ENCODE results near the gene BDH2. TPM values are rescaled to one million over a fixed set of nuclear protein-coding genes. Genes with fewer than 3 reads are reported as not detected.

Gene BDH2
- polyA plus RNA-seq, 2 of the 4 experiments (the other 2 are of a cell fraction): 15.7 to 28.2 TPM

DNA sequence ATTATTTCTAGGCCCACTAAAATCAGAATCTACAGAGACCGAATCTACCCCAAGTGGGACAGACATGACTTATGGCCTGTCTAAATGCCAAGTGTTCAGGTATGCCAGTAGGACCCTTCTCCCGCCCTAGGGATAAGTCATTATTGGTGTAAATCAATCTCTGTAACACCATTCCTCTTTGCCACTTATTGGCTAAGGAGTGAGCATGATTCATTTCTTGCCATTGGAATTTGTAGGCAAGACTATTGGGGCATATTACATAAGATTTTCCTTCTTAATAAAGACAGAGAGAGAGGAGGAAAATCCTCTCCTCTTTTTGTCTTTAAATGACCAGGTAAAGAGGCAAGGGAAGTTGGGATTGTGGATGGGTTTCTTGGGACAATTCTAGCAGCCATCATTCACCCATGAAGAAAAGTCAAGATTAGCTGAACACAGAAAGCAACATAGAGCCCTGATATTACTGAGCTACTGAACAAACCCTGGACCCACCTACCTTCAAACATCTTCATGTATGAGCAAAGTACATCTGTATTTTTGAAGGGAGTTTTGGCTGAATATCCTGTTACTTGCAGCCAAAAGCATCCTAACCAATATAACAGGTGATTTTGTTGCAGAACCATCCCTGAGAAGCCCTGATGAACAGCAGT, 25.7 kb downstream of the BDH2 start:
- ChIA-PET POLR2A (no interaction called here), CTCF (no interaction called here)
- ATAC-seq (no peak), DNase-seq (ENCODE audit: low read depth in 1 of 2, low spot score in 1 of 2) (no peak), FAIRE-seq (no peak)
- Histone ChIP-seq H3K4me3 (no peak overlapping the region), H3K27ac (no peak overlapping the region), H3K4me2 (peak overlapping the region; percentile 75; the same call in 1 of the 3 replicates), H3K9me3 (no peaks in the 10 kb centered on the region), H3K4me1 (peaks cover 16% of the 10 kb centered on the region; the same call in 2 of the 3 replicates)
- TF ChIP-seq, protein P1, sequence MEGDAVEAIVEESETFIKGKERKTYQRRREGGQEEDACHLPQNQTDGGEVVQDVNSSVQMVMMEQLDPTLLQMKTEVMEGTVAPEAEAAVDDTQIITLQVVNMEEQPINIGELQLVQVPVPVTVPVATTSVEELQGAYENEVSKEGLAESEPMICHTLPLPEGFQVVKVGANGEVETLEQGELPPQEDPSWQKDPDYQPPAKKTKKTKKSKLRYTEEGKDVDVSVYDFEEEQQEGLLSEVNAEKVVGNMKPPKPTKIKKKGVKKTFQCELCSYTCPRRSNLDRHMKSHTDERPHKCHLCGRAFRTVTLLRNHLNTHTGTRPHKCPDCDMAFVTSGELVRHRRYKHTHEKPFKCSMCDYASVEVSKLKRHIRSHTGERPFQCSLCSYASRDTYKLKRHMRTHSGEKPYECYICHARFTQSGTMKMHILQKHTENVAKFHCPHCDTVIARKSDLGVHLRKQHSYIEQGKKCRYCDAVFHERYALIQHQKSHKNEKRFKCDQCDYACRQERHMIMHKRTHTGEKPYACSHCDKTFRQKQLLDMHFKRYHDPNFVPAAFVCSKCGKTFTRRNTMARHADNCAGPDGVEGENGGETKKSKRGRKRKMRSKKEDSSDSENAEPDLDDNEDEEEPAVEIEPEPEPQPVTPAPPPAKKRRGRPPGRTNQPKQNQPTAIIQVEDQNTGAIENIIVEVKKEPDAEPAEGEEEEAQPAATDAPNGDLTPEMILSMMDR (IDR thresholded peaks at IDR 0.05): no peak
- TF ChIP-seq EP300 (IDR thresholded peaks at IDR 0.05) (no peak), MAZ (IDR thresholded peaks at IDR 0.05; ENCODE audit: borderline replicate concordance, low read depth, low read length) (no peak), ZNF302 (CRISPR knock-in tag; IDR thresholded peaks at IDR 0.05) (no peak), HOXB13 (CRISPR knock-in tag; IDR thresholded peaks at IDR 0.05; ENCODE audit: low read depth) (no peak), CEBPB (IDR thresholded peaks at IDR 0.05) (no peak), HES2 (IDR thresholded peaks at IDR 0.05) (no peak), TP53 (CRISPR knock-in tag; IDR thresholded peaks at IDR 0.05) (no peak), POLR2A (IDR thresholded peaks at IDR 0.05; ENCODE audit: low read length) (no peak)
- WGBS (ENCODE audit: missing lambda C conversion rate): 78% methylated on average over 2 of the region's 2 CpGs

GRCh38 chr4:103067841-103068547, 31.6 kb downstream of the BDH2 start:
- 0 out of 6 replicates have a peak, but pooled peaks of 1 of the 2 experiments have one; percentile 30 for ATAC-seq
- ChIA-PET CTCF (no interaction called here), POLR2A (no interaction called here)
- TF ChIP-seq ZC3H11A (IDR thresholded peaks at IDR 0.05) (no peak), HMGXB4 (CRISPR knock-in tag; IDR thresholded peaks at IDR 0.05; ENCODE audit: borderline replicate concordance) (no peak)
- no peak for FAIRE-seq
- DNase-seq (ENCODE audit: low read depth in 1 of 2, low spot score in 1 of 2): no peak
- no peak overlapping the region for H3K4me3 ChIP-seq
- no peak overlapping the region for H3K27ac ChIP-seq
- peak overlapping the region; percentile 32; the same call in 2 of the 3 replicates for H3K4me2 ChIP-seq
- no peaks in the 10 kb centered on the region for H3K9me3 ChIP-seq
- WGBS (ENCODE audit: missing lambda C conversion rate): 18% methylated on average over 2 of the region's 2 CpGs
- peaks cover 5% of the 10 kb centered on the region; the same call in 1 of the 3 replicates for H3K4me1 ChIP-seq

- no peak for TF ChIP-seq HOXB13 (CRISPR knock-in tag; IDR thresholded peaks at IDR 0.05; ENCODE audit: low read depth)
- H3K27ac ChIP-seq: no peak overlapping the region
- ChIA-PET CTCF (interaction anchor here (1.0 to 1.4 kb wide), 2 partner anchors 15 to 31 kb away, joined by 3 to 4 read pairs; no protein-coding TSS in a partner anchor), POLR2A (no interaction called here)
- FAIRE-seq: no peak
- H3K4me3 ChIP-seq: no peak overlapping the region
- 97% methylated on average over 2 of the region's 2 CpGs for WGBS (ENCODE audit: missing lambda C conversion rate)
- H3K9me3 ChIP-seq: no peaks in the 10 kb centered on the region
- ATAC-seq: no peak
- no peaks in the 10 kb centered on the region for H3K4me1 ChIP-seq
- DNase-seq (ENCODE audit: low read depth in 1 of 2, low spot score in 1 of 2): no peak
- H3K4me2 ChIP-seq: no peak overlapping the region
Observed at GRCh38 chr4:103060453-103061148, 39.0 kb downstream of the BDH2 start.

DNA sequence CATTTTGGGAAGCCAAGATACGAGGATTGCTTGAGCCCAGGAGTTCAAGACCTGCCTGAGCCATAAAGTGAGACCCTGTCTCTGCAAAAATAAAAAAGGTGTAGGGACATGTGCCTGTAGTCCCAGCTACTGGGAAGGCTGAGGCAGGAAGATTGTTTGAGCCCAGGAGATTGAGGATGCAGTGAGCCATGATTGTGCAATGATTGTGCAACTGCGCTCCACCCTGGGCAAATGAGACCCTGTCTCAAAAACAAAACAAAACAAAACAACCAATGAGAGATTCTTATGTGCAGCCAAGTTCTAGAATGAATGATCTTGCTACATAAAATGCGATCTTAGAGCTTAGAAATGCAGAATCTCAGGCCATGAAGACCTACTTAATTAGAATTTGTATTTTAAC, 45.6 kb downstream of the BDH2 start:
- ChIA-PET CTCF (no interaction called here), POLR2A (no interaction called here)
- Histone ChIP-seq H3K4me3 (no peak overlapping the region), H3K27ac (no peak overlapping the region), H3K4me2 (no peak overlapping the region), H3K4me1 (no peaks in the 10 kb centered on the region), H3K9me3 (no peaks in the 10 kb centered on the region)
- no peak for ATAC-seq
- no peak for FAIRE-seq
- TF ChIP-seq EHMT2 (IDR thresholded peaks at IDR 0.05; ENCODE audit: low read depth) (no peak), NPAS2 (CRISPR knock-in tag; IDR thresholded peaks at IDR 0.05; ENCODE audit: borderline replicate concordance) (no peak), CEBPB (IDR thresholded peaks at IDR 0.05) (peak; percentile 19; a peak in 1 of 4 replicates), MAX (IDR thresholded peaks at IDR 0.05) (no peak)
- DNase-seq (ENCODE audit: low read depth in 1 of 2, low spot score in 1 of 2): no peak
- 80% methylated on average over 3 of the region's 3 CpGs for WGBS (ENCODE audit: missing lambda C conversion rate)

All from A549 (cell line).